ENCODE results near the gene EVI5.
A peak's percentile ranks its signal among the peaks of the same experiment; 100 is the strongest.

Gene EVI5

DNA sequence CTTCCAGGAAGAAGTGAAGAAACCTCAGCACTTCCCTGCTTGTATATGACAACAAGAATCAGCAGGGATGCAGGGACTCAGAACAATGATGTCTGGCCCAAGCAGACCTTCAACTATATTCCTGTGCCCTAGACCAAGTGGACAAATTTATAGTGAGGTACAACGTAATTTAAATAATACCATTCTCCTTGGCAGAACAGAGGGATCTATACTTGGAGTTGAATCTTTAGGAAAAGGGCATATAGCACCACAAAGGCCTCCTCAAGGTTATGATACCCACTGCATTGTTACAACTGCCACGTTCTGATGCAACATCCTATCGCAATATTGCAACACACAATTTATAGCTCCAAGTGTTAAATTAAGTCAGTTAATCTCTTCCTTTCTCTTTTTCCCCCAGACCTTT lies 269.1 kb downstream of the EVI5 start:
- no peak for DNase-seq (ENCODE audit: low spot score)

GRCh38 chr1:92511541-92511940 lies 273.4 kb downstream of the EVI5 start:
- DNase-seq (ENCODE audit: low spot score) = no peak

DNA sequence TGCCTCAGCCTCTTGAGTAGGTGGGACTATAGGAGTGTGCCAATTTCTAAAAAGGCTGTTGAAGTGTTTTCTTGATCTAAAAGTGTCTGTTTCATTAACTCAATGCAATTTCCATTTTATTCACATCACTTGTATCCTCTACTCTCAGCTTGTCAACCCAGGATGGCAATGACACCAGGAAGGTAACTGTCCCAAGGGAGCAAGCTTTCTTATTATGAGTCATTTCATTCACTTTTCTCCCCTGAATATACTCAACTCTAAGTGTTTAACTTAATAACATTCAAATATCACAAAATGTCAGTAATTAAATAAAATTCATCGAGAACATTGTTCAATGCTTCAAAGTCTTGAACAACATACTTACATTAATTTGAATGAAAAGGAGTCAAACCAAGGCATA lies 275.3 kb downstream of the EVI5 start:
- no peak for DNase-seq (ENCODE audit: low spot score)

DNA sequence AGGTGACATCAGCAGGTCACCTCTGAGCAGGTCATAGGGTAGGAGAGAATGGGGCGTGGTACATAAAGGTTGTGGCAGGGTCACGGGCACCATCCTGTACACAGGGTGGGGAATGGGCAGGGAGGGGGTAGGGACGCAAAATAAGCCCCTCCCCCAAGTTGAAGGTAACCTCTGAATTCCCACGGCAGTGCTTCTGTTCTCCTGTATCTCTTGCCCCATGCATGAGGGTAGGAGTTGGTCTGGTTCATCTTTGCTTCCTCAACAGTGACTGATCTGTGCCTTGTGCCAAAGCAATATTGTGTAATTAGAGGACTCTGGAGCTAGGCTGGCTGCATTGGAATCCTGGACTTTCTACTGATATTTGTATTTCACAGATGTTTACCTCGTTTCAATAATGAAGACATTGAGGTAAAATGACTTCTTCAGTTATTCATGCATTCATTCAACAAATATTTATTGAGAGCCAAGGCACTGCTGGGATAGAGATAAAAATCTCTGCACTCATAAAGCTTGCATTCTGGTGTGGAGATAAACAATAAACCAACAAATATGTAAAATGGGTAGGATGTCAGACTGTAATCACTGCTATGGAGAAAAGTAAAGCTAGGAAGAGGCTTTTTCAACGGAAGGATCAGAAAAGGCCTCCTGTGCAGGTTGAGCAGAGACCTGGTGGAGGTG lies 279.8 kb downstream of the EVI5 start:
- DNase-seq (ENCODE audit: low spot score) = no peak

GRCh38 chr1:92504291-92505014 lies 280.5 kb downstream of the EVI5 start:
- no peak for DNase-seq (ENCODE audit: low spot score)

- DNase-seq (ENCODE audit: low spot score) = no peak
Observed at GRCh38 chr1:92503926-92504285, 281.0 kb downstream of the EVI5 start.

GRCh38 chr1:92503043-92503925 lies 281.6 kb downstream of the EVI5 start:
- no peak for DNase-seq (ENCODE audit: low spot score)

GRCh38 chr1:92502247-92502646 lies 282.7 kb downstream of the EVI5 start:
- no peak for DNase-seq (ENCODE audit: low spot score)

DNA sequence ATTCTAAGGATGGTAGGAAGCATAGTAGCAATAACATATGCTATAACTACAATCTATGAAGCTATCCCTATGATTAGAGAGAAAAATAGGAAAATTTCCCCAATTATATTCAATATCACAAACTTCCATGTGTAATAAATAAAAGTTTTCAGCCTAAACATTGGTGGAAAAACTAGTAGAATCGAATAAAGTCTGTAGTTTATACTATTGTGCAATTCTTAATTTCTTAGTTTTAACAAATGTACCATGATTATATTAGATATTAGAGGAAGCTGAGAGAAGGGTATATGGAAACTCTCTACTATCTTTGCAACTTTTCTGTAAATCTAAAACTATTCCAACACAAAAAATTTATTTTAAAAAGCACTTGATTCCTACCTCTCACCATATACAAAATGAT lies 284.4 kb downstream of the EVI5 start:
- DNase-seq (ENCODE audit: low spot score) = no peak

DNA sequence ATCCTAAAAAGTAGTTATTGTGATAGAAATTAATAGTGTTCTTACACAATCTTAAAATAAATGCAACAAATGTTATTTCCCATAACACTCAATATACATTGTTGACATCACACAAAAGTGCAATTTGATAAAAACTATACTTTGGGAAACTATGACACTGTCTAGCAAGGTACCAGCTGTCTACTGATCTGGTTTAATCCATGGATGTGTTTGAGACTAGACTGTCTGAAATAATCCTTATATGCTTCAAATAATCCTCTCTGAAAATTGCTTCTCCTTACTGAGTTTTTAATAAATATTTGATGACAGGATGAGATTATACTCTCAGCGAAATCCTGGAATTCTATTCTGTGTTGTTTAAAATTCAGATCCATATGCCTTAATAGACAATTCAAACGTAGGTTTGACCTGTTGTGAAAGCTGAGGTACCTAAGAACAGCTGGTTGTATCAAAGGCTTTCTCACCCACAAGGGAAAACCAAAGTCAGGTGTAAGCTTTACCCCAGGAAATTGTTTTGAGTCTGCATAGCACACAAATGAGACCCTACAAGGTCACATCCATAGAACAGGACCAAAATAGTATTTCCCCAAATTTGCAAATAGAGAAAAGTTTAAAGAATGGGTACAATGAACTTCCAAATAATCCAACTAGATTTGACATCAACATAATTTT lies 289.4 kb downstream of the EVI5 start:
- no peak for DNase-seq (ENCODE audit: low spot score)

DNA sequence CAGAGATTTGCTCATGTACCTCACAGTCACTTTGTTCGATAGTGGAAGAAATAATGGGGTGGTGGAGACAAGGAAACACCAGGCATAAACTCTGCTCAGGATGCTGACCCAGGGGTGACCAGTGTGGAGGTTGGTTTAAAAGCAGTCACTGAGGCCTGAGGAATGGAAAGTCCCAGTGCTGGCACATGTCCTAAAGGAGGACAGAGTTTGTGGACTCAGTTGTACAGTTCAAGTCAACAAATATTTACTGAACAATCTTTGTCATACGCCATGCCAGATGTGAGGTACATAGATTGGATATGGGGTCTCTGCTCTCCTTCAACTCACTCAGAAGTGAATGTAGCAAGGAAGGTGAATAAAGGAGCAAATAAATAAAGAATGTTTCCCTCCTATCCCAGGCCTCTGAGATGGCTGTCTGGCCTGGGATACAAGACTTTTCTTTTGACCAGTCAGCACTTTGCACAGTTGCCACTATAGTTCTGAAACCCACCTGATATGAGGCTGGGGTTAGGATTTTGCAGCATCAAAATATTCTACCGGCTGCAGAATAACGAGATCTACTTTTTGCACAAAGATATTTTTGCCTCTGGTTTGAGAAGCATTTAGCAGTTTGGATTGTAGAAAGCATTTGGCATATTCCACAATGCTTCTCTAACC lies 290.3 kb downstream of the EVI5 start:
- no peak for DNase-seq (ENCODE audit: low spot score)

- no peak for DNase-seq (ENCODE audit: low spot score)
Observed at GRCh38 chr1:92493139-92493538, 291.8 kb downstream of the EVI5 start.

DNA sequence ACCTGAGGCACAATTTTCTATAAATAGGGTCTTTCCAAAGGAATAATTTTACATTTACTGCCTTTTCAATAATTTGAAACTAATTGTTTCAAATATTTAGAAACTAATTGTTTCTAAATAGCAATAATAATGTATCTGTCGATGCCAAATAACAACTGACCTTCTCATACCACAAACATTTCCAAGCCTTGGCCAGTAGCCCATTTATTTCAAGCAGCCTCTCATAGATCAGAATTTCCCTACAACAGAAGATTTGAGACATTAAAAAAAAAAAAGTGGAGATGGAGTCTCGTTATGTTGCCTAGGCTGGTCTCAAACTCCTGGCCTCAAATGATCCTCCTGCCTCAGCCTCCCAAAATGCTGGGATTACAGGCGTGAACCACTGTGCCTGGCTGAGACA lies 296.1 kb downstream of the EVI5 start:
- no peak for DNase-seq (ENCODE audit: low spot score)

GRCh38 chr1:92488416-92488815 lies 296.5 kb downstream of the EVI5 start:
- DNase-seq (ENCODE audit: low spot score) = no peak

- no peak for DNase-seq (ENCODE audit: low spot score)
Observed at GRCh38 chr1:92487078-92487605, 297.8 kb downstream of the EVI5 start.

DNA sequence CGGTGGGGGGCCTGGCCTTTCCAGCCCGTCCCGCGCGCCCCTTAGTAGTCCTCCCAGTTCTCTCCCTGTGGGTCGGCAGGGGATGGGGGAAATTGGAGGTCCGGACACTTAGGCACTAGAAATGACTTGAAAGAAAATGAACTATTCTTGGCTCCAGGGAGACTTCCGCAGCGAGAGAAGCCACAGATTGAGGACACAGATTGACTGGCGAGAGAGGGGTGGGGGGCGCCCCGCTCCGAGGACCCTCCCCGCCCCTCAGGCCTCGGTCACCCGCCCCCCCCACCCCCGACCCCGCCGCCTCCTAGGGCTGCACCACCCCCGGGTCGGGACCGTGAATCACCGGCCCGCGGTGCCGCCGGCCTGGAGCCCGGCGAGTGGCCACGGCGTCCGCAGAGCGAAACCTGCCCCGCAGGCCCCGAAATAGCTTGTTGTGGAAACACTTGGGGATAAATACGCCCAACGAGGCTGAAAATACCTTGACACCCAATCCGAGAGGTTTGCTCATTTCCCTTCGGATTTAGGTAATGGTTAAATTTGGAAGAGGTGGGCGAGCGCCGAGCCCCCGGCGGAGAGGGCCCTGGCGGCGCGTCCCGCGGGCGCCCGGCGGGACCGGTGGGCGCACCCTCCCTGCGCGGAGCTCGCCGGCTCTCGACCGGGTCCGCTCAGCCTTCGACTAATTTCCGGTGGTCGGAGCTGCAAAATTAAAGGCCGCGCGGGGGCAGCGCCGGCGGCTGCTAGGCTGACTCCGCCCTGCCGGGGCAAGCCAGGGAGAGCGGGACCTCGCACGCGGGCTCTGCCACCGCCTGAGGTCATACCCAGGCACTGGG lies 298.4 kb downstream of the EVI5 start, which contains the start of gene GFI1:
GFI1 (minus strand) TSS at position 675 of the 827 bp plus-strand sequence. CDS start 3,438 bp downstream, outside the sequence.
- DNase-seq (ENCODE audit: low spot score) = peak; percentile 75

GRCh38 chr1:92485381-92486250 lies 299.3 kb downstream of the EVI5 start:
- DNase-seq (ENCODE audit: low spot score) = peak; percentile 85

- DNase-seq (ENCODE audit: low spot score) = peak; percentile 55
Observed at GRCh38 chr1:92484472-92485380, 300.2 kb downstream of the EVI5 start.
